ENCODE data around the gene DCDC2B.
A peak's percentile ranks its signal among the peaks of the same experiment; 100 is the strongest.
"Not testable (repeated sequence)": the region's sequence is repeated elsewhere in the genome, so short reads cannot be mapped to it uniquely, and the experiment has no call there.

DCDC2B gene

DNA sequence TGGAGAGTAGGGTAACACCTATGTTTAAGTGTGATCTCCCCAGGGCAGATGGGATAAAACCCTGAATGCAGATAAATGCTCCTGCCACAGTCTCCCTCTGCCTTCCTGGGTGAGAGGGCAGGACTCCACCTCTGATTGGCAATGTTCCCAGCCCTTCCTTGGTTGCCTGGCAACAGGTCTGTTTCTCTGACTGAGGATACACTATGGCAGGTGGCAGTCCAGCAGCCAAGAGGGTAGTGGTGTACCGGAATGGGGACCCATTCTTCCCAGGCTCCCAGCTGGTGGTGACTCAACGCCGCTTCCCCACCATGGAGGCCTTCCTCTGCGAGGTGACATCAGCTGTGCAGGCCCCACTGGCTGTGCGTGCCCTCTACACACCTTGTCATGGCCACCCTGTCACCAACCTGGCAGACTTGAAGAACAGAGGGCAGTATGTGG lies at the start of gene DCDC2B:
Gene DCDC2B (plus strand): TSS at position 199 of the 438 bp plus-strand sequence. CDS start 5 bp downstream, at position 204.
- DNase-seq, result peak; percentile 8

GRCh38 chr1:32159189-32159588 lies 49.7 kb upstream of the DCDC2B start:
- no peak for DNase-seq

DNA sequence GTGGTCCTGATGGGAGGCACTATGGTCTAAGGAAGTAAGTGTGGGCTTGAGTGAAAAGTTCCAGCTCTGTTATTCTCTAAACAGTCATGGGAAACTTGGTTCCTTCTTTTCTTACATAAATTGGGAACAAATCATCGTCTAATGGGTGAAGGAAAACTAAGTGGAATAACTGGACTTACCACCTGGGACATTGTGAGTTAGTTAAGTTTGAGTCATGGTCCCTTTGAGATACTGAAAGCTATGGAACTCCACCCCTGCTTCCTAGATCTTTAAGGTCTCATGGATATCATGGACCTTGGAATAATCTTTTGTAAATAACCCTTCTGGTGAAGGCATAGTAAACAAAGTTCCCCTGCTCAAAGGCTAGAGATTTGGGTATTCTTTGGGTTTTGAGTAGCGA lies 45.5 kb upstream of the DCDC2B start:
- no peak for DNase-seq

DNA sequence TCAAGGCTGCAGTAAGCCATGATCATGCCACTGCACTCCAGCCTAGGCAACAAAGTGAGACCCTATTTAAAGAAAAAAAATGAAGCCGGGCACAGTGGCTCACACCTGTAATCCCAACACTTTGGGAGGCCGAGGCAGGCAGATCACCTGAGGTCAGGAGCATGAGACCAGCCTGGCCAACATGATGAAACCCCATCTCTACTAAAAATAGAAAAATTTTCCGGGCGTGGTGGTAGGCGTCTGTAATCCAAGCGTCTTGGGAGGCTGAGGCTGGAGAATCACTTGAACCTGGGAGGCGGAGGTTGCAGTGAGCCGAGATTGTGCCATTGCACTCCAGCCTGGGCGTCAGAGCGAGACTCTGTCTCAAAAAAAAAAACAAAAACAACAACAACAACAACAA lies 43.3 kb upstream of the DCDC2B start:
- DNase-seq, result not testable (repeated sequence)

- DNase-seq, result no peak
These were observed 37.9 kb upstream of the DCDC2B start for GRCh38 chr1:32170991-32171390.

DNA sequence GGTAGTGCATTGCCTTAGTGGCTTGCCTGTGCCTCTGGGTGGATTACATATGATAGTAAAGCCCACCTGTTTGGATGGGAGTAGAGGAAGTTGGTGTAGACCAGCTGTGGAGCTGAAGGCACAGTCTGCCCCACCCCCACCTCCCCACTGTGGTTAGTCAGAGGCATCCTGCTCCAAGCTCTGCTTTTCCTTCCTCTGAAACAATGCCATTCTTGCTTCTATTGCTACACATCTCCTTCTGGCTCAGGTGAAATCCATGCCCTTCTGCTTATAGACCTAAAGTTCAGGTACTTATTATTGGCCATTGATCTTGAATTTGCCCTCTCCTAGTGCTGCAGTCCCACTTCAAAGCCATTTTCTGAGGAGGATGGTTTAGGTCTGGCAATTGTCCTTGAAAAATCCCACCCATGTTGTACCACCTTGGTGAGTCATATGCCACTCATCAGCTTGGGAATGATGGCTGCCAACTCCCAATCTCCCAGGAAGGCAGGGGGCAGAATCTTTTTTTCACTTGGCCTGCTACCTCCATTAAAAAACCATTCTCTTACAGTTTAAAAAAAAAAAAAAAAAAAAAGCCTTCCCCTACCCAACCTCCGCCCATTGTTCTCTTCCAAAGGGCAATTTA lies 36.2 kb upstream of the DCDC2B start:
- no peak for DNase-seq

- no peak for DNase-seq
These were observed 30.3 kb upstream of the DCDC2B start for GRCh38 chr1:32178380-32179192.

DNA sequence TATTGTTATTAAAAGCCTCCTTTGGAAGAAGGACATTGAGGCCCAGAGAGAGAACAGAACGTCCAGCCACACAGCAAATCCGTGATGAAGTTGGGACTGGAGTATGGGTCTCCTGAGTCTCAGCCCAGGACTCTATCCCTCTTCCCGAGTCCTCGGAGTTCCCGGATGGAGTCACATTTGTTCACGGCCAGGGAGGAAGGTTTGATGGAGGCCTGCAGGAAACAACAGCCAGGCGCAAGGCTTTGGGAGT lies 29.8 kb upstream of the DCDC2B start:
- DNase-seq, result no peak

- peak; percentile 82 for DNase-seq
These were observed 29.3 kb upstream of the DCDC2B start, which contains the start of gene TXLNA for GRCh38 chr1:32179443-32180185. Gene TXLNA (plus strand): TSS chr1:32179675. CDS start chr1:32180346, 671 bp downstream.

- DNase-seq, result no peak
These were observed 28.5 kb upstream of the DCDC2B start for GRCh38 chr1:32180186-32181060.

DNA sequence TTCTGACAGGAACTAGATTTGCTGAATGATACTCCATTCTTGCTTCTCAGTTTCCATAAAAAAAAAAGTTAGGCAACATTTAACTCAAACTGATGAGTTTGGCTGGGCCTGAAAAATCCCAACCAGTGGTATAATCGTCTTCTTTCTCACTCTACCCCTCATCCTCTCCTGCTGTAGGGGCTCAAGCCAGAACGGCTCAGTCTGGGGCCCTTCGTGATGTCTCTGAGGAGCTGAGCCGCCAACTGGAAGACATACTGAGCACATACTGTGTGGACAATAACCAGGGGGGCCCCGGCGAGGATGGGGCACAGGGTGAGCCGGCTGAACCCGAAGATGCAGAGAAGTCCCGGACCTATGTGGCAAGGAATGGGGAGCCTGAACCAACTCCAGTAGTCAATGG lies 27.8 kb upstream of the DCDC2B start:
- DNase-seq, result no peak

DNA sequence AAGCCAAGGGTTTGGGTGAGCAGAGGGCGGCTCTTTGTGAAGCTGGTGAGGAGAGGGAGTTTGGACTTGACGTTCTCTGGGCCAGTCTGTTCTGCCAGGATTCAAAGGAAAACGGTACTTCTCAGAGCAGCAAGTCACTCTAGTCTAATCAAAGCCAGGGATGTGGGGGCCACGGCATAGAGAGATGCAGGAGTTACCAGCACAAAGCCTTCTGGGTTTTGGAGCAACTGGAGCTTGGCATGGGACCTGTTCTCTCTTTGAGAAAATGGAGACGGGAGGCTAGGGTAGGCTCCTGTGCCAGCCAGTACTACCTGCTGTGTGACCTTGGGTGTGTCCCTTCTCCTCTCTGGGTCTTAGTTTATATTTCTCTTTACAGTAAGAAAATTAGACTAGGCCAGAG lies 27.3 kb upstream of the DCDC2B start:
- DNase-seq, result no peak

GRCh38 chr1:32182060-32182459 lies 26.8 kb upstream of the DCDC2B start:
- no peak for DNase-seq

DNA sequence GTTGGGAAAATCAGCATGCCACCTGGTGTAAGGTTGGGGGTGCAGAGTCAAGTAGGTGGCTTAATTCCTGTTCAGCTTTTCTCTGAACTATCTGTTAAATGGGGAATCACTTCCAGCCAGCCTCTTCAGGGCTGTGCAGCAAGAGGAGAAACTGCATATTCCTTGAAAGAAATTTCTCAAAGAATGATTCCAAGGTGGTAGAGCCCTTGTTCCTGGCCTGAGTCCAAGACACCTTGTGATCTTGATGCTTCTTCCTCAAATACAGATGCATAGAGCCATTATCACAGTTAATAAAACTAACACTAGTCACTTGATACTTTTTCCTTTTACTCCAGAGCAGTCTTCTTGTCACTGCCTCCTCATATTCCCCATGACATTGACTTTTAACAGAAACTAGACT lies 24.2 kb upstream of the DCDC2B start:
- DNase-seq, result no peak

DNA sequence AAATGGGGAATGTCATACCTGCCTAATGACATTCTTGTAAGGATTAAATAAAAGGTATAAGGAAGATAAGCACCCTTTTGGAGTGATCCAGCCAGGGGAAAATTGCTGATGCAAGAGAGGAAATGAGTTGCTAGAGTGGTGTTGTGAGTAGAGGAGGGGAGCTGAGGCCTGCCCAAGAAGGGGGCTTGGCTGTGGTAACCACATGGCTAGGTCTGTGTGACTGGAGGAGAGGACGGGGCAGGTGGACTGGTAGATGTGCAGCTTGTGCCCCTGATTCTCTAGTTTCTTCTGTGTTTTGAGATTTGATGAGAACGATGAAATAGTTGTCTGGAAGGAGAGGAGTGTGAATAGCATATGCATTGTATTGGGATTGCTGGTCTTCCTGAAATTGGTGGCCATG lies 22.8 kb upstream of the DCDC2B start:
- no peak for DNase-seq

GRCh38 chr1:32186491-32186890 lies 22.4 kb upstream of the DCDC2B start:
- no peak for DNase-seq

DNA sequence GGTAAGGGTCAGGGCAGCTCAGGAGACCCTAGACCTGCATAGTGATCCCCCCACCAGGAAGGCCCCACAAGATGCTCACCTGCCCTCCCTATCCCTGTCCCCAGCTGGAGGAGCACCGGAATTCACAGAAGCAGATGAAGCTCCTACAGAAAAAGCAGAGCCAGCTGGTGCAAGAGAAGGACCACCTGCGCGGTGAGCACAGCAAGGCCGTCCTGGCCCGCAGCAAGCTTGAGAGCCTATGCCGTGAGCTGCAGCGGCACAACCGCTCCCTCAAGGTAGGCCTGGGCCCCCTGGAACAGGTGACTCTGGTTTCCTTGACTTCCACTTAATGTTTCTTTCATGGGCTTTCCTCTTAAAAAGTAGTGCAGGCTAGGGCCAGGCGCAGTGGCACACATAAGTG lies 21.0 kb upstream of the DCDC2B start:
- DNase-seq, result no peak

- DNase-seq, result no peak
These were observed 16.5 kb upstream of the DCDC2B start for GRCh38 chr1:32192220-32192948.

DNA sequence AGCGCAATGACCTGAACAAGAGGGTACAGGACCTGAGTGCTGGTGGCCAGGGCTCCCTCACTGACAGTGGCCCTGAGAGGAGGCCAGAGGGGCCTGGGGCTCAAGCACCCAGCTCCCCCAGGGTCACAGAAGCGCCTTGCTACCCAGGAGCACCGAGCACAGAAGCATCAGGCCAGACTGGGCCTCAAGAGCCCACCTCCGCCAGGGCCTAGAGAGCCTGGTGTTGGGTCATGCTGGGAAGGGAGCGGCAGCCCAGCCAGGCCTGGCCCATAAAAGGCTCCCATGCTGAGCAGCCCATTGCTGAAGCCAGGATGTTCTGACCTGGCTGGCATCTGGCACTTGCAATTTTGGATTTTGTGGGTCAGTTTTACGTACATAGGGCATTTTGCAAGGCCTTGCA lies 13.9 kb upstream of the DCDC2B start:
- DNase-seq, result no peak

GRCh38 chr1:32195531-32195930 lies 13.4 kb upstream of the DCDC2B start:
- DNase-seq, result no peak

DNA sequence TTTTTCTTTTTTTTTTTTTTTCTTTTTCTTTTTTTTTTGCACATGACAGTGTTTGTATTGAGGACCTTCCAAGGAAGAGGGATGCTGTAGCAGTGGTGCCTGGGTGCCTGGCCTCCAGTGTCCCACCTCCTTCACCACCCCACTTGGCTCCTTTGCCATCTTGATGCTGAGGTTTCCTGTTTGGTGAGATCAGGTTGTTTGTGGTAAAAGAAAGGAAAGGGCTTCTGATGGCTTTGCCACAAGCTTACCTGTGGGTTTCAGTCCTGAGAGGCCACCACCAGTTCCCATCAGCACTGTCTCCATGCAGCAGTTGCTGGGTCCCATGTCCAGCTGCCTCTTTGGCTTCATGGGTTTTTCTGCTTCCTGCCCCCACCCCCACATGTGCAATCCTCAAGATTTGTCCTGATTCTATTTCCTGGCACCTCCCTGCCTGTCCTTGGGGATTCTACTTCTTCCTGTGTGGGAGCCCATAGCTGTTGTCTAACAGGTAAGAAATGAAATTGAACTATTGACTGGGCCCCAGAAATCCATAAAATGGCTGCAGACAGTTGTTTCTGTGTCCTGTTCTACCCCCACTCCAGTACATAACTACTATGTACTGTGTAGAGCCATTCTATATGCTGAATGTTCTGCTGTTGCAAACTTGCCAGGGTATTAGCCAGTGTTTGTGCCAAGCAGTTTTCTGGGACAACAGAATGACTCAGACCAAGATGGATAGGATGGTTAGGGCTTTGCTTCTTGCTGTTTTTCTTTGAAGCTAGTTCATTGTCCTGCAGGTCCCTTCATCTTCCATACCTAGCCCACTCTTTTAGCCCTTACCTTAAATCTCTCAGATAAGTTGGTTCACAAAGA lies 12.7 kb upstream of the DCDC2B start:
- no peak for DNase-seq
